GM18511 (cell line): ENCODE data around the gene SSC4D.

ENCODE experiments used
- ATAC-seq: cut with Tn5 transposase; IDR thresholded peaks from one replicate; pipeline ENCODE4 v1.9.1; 2021; ENCODE audit warnings: mild to moderate bottlenecking, moderate library complexity; ENCODE audit not compliant: unreplicated experiment

Gene SSC4D

GRCh38 chr7:76356115-76356514, 53.4 kb downstream of the SSC4D start:
- ATAC-seq, result no peak

GRCh38 chr7:76354981-76355730, 54.3 kb downstream of the SSC4D start:
- no peak for ATAC-seq

DNA sequence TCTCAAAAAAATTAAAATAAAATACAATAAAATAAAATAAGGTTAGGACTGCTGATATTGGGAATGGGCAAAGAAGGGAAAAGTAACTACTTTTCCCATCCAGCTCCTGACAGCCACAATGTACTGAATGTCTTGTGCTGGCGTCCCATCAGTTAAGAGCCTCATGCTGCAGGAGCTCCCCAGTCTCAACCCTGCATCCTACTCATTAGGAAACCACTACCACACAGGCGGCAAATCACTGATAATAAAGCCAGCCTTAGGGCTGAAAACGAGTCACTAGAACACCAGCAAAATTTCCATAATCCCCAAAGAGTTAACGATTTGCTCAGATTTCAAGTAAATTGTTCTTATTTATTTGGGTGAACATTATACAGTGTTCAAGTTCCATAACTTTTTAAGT, 55.0 kb downstream of the SSC4D start:
- no peak for ATAC-seq

DNA sequence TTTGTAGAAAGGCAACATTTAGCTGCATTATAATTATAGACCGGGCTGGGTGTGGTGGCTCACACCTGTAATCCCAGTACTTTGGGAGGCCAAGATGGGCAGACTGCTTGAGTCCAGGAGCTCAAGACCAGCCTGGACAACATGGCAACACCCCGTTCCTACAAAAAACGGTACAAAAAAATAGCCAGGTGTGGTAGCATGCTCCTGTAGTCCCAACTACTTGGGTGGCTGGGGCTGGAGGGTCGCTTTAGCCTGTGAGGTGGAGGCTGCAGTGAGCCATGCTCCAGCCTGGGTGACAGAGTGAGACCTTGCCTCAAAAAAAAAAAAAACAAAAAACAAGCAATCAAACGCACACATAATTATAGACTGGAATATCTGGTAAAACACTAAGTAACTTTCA, 55.8 kb downstream of the SSC4D start:
- ATAC-seq, result no peak

DNA sequence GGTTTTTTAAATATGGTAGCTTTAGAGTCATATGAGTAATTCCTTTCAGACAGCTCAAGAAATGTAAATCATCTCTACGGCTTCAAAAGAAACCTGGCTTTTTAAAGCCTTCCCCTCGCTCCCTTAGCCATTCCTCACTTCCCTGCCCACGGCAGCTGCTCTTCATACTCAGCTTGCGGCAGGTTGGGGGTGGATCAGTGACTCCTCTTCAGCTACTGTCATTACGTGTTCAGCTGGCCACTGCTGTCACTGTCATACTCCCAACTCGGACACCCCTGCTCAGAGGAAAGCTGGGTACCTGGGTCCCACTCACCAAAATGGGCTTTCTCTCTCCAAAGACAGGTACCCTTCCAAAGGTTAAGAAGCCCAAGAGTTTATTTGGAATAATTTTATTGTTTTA, 57.3 kb downstream of the SSC4D start:
- no peak for ATAC-seq

GRCh38 chr7:76351372-76351771, 58.1 kb downstream of the SSC4D start:
- no peak for ATAC-seq

- no peak for ATAC-seq
Measured at GRCh38 chr7:76349313-76349885, 60.1 kb downstream of the SSC4D start.

DNA sequence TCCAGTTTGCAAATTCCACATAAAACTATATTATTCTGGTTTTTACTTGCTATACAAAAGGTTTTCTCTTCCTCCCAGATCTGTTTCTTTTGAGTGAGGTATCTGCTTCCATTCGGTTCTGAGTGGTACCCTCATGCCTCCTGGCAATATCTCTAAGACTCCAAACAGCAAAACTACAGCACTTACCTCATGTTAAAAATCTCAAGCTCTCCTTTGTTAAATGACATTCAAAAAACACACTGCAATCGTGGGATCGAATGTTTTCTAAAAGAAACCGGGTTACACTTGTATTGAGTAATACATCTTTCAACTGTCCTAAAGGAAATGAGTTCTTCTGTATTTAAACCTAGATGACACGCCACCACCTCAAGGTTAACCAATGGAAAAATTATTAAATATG, 61.8 kb downstream of the SSC4D start:
- no peak for ATAC-seq

- ATAC-seq, result no peak
Measured at GRCh38 chr7:76346778-76347177, 62.7 kb downstream of the SSC4D start.

- ATAC-seq, result no peak
Measured at GRCh38 chr7:76346097-76346496, 63.4 kb downstream of the SSC4D start.

DNA sequence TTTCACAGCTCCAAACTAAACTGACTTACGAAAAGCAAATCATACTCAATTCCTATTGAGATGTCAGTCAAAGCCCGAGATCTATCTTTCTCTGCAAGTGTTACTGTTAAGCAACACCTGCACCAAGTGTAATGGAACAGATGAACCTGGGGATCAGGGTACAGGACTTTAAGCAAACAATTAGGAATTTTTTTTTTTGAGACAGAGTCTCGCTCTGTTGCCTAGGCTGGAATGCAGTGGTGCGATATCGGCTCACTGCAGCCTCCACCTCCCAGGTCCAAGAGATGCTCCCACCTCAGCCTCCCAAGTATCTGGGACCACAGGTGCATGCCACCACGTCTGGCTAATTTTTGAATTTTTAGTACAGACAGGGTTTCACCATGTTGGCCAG, 65.6 kb downstream of the SSC4D start:
- ATAC-seq, result no peak

GRCh38 chr7:76343294-76343930, 66.1 kb downstream of the SSC4D start:
- no peak for ATAC-seq

DNA sequence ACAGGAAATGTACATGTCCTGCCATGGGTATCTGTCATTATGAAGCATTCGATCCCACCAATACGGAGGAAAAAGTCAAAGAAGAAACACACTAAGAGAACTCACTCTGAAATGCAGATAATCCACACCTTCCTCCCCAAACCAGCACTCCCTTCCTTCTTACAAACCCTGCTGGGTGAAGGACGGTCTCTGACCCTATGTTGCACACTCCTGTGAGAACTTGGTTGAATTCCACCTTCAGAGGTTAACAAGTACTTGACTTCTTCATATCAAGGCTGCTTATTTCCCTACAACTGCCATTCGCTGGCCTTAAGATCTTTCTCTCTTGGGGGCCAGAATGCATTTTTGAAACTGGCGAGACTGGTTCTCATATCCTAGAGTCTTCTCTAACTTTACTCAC, 67.3 kb downstream of the SSC4D start:
- ATAC-seq, result no peak

DNA sequence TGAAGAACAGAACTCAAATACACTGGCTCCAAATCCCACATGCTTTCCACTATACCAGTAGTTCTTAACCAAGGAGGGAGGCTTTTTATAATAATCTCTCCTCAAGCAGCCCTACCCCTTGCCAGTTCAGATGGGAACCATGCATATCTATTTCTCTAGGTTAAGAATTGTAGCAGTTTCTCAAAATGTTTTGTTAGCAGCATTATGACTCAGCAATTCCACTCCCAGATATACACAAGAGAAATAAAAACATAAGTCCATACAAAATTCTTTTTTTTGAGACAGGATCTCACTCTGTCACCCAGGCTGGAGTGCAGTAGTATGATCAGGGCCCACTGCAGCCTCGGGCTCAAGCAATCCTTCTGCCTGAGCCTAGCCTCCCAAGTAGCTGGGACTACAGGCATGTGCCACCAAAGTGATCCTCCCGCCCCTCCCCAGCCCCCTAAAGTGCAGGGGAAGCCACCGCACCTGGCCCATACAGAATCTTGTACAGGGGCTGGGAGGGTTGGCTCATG, 68.8 kb downstream of the SSC4D start:
- no peak for ATAC-seq
